Measurements from ENCODE around the gene SMIM35.

The SMIM35 gene

DNA sequence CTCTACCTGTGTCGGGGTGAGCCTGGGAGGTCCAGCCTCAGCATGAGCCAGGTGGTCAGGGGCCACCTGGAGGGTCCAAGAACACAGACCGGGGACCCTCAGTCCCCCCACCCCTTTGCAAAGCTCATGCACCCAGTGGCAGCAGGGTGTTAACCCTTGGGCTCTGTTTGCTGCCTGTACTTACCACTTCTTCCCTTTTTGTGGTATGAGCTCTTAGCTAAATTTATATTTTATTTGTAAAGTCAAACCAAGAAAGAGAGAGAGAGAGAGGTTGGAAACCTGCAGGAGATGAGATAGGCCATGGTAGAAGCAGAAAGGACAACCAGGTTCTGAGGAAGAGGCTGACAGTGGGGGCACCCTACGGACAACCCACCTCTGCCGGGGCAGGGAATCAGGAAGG, 70.7 kb downstream of the SMIM35 start:
- no peak for ATAC-seq
- TF ChIP-seq CSRNP3 (CRISPR knock-in tag; IDR thresholded peaks at IDR 0.05), result no peak
- TF ChIP-seq PPARA (CRISPR knock-in tag; IDR thresholded peaks at IDR 0.05; ENCODE audit: borderline replicate concordance), result no peak
- TF ChIP-seq GLIS3 (CRISPR knock-in tag; IDR thresholded peaks at IDR 0.05), result no peak
- TF ChIP-seq, protein P1, sequence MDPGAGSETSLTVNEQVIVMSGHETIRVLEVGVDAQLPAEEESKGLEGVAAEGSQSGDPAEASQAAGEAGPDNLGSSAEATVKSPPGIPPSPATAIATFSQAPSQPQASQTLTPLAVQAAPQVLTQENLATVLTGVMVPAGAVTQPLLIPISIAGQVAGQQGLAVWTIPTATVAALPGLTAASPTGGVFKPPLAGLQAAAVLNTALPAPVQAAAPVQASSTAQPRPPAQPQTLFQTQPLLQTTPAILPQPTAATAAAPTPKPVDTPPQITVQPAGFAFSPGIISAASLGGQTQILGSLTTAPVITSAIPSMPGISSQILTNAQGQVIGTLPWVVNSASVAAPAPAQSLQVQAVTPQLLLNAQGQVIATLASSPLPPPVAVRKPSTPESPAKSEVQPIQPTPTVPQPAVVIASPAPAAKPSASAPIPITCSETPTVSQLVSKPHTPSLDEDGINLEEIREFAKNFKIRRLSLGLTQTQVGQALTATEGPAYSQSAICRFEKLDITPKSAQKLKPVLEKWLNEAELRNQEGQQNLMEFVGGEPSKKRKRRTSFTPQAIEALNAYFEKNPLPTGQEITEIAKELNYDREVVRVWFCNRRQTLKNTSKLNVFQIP (CRISPR knock-in tag; IDR thresholded peaks at IDR 0.05; ENCODE audit: borderline replicate concordance, low read depth), result no peak
- TF ChIP-seq RARB (CRISPR knock-in tag; IDR thresholded peaks at IDR 0.05), result no peak
- no peak for TF ChIP-seq ZFP30 (CRISPR knock-in tag; IDR thresholded peaks at IDR 0.05)
- TF ChIP-seq TSHZ2 (CRISPR knock-in tag; IDR thresholded peaks at IDR 0.05), result no peak
- TF ChIP-seq ZNF565 (CRISPR knock-in tag; conservative IDR thresholded peaks at IDR 0.05; ENCODE audit: low read depth), result no peak
- TF ChIP-seq CSDC2 (CRISPR knock-in tag; IDR thresholded peaks at IDR 0.05), result no peak

DNA sequence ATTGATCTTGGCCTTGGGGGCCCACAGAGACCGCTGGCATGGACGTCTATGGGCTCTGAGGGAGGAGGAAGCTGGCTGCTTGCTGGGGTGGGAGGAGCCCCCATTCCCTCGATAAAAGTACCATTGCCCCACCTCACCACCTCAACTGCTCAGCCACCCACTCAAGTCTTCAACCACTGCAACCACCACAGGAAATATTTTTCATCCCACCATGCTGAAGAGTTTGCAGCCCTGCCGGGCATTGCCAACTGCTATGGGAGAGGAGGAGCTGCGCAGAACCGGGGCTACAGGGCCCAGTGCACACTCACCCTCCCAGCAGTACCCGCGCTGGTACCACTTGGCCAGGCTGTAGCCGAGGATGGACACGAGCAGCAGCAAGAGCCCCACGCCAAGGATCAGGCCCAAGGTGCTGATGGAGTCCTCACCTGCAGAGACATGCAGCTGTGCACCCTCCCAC, 71.3 kb downstream of the SMIM35 start:
- no peak for TF ChIP-seq PPARA (CRISPR knock-in tag; IDR thresholded peaks at IDR 0.05; ENCODE audit: borderline replicate concordance)
- no peak for TF ChIP-seq BACH2 (CRISPR knock-in tag; IDR thresholded peaks at IDR 0.05; ENCODE audit: borderline replicate concordance)
- no peak for TF ChIP-seq PATZ1 (CRISPR knock-in tag; IDR thresholded peaks at IDR 0.05; ENCODE audit: borderline replicate concordance)
- no peak for TF ChIP-seq TOX (CRISPR knock-in tag; IDR thresholded peaks at IDR 0.05; ENCODE audit: borderline replicate concordance)
- no peak for TF ChIP-seq CSRNP3 (CRISPR knock-in tag; IDR thresholded peaks at IDR 0.05)
- no peak for ATAC-seq

GRCh38 chr11:118014022-118014421, 72.7 kb downstream of the SMIM35 start:
- ATAC-seq, result no peak
- TF ChIP-seq TSHZ2 (CRISPR knock-in tag; IDR thresholded peaks at IDR 0.05) (no peak), GLIS3 (CRISPR knock-in tag; IDR thresholded peaks at IDR 0.05) (no peak), ZNF565 (CRISPR knock-in tag; conservative IDR thresholded peaks at IDR 0.05; ENCODE audit: low read depth) (no peak), ESRRG (CRISPR knock-in tag; IDR thresholded peaks at IDR 0.05) (no peak), ZNF8 (CRISPR knock-in tag; IDR thresholded peaks at IDR 0.05) (no peak), OSR1 (CRISPR knock-in tag; IDR thresholded peaks at IDR 0.05) (no peak), ZFP30 (CRISPR knock-in tag; IDR thresholded peaks at IDR 0.05) (no peak), ARNTL (CRISPR knock-in tag; IDR thresholded peaks at IDR 0.05; ENCODE audit: borderline replicate concordance, low read depth) (no peak), BACH2 (CRISPR knock-in tag; IDR thresholded peaks at IDR 0.05; ENCODE audit: borderline replicate concordance) (no peak), PATZ1 (CRISPR knock-in tag; IDR thresholded peaks at IDR 0.05; ENCODE audit: borderline replicate concordance) (no peak), TOX (CRISPR knock-in tag; IDR thresholded peaks at IDR 0.05; ENCODE audit: borderline replicate concordance) (no peak), TCF4 (CRISPR knock-in tag; IDR thresholded peaks at IDR 0.05; ENCODE audit: borderline replicate concordance) (no peak), SNAI2 (CRISPR knock-in tag; IDR thresholded peaks at IDR 0.05) (no peak), ZFP3 (CRISPR knock-in tag; IDR thresholded peaks at IDR 0.05) (no peak), ZC3H10 (CRISPR knock-in tag; IDR thresholded peaks at IDR 0.05) (no peak)
- TF ChIP-seq, protein P1 (CRISPR knock-in tag; IDR thresholded peaks at IDR 0.05; ENCODE audit: borderline replicate concordance, low read depth), result no peak

All from SK-N-SH treated with all-trans-retinoic acid at 6 μM for 48 hours (cell line).